HG03378 (cell line): Measurements from ENCODE around the gene LENG8.
"Not testable (repeated sequence)": the region's sequence is repeated elsewhere in the genome, so short reads cannot be mapped to it uniquely, and the experiment has no call there.

Experiments
- ATAC-seq: cut with Tn5 transposase; IDR thresholded peaks from one replicate; pipeline ENCODE4 v1.9.1; 2021; ENCODE audit warnings: mild to moderate bottlenecking, moderate library complexity; ENCODE audit not compliant: unreplicated experiment

The LENG8 gene

DNA sequence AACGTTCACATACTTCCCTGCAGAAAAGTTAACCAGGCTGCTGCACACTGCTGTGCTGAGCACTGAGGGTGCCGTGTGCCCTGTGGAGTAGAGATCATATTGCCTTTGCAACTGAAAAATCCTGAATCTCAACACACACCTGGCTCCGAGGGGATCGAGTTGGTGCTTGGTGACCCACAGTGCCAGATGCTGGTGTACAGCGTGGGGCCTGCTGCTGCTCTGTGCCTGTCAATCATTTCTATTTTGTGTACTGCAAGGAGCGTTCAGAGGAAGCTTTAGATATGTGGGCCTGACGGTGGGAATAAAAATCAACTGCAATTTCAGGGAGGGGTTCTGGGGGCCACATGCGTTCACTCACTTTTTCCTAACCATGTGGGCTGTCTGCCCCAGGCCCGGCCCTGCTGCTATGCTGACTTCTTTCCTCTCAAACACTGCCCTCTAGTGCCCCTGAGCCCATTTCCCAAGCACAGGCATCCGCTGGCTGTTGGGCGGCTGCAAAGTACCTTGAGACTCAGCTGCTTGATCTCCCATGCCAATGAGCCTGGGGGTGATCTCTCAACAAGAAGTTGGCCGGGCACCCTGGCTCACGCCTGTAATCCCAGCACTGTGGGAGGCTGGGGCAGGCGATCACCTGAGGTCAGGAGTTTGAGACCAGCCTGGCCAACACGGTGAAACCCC is 9.7 kb upstream of the LENG8 start:
- ATAC-seq = no peak

DNA sequence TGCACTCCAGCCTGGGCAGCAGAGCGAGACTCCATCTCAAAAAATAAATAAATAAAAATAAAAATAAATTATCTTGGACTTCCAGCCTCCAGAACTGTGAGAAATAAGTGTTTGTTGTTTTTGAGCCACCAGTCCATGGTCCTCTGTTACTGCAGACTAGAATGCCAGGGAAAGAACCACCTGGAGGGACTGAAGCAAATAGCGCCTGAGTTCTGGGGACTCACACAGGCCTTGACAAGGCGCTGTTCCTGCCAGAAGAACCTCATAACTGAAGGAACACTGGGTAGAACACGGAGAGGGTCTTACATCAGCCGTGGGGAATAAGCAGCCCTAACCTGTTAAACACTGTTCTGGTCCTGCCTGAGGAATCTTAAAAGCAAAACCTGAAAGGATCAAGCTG is 8.4 kb upstream of the LENG8 start:
- no peak for ATAC-seq

DNA sequence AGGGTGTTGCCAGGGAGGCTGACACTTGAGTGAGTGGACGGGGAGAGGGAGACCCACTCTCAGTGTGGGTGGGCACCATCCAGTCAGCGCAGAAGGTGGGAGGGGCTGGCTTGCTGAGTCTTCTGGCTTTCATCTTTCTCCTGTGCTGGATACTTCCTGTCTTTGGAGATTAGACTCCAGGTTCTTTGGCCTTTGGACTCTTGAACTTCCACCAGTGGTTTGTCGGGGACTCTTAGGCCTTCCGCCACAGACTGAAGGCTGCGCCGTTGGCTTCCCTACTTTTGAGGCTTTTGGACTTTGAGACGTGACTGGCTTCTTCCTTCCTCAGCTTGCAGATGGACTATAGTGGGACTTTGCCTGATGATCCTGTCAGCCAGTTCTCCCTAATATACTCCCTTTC is 4.3 kb upstream of the LENG8 start:
- no peak for ATAC-seq

DNA sequence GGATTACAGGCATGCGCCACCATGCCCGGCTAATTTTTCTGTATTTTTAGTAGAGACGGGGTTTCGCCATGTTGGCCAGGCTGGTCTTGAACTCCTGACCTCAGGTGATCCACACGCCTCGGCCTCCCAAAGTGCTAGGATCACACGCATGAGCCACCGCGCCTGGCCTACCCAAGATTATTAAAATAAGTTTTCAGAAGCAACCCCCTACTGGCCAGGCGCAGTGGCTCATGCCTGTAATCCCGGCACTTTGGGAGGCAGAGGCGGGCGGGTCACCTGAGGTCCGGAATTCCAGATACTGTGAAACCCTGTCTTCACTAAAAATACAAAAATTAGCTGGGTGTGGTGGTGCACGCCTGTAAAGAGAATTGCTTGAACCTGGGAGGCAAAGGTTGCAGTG is 2.6 kb upstream of the LENG8 start:
- ATAC-seq = not testable (repeated sequence)

DNA sequence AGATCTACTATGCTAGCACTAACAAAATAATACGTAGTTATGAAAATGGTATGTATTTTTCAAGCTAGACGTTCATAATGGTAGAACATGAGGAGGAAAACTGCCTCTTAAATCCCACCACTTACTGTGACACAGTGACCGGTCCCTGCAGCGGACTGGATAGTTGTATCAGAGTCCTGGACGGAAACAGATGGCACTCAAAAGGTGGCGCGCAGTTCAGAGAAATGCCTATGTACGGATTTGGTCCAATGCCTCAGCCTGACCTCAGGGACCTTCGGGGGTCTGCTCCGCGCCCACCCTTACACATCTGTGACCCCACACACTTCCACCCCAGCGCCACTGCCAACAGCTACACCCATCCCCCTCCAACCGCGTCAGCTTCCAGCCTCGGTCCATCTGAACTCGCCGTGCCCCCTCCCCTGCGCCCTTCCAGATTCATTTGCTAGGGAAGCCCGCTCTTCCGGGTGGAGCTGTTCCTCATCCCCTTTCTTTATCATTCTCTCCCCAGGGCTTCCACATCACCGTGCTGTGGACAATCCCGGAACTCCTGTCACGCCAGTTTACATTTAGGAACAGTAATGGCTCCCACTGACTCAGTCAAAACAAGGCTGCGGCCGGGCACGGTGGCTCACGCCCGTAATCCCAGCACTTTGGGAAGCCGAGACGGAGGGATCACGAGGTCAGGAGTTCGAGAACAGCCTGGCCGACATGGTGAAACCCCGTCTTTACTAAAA is 792 bp upstream of the LENG8 start:
- peak; percentile 16 for ATAC-seq

DNA sequence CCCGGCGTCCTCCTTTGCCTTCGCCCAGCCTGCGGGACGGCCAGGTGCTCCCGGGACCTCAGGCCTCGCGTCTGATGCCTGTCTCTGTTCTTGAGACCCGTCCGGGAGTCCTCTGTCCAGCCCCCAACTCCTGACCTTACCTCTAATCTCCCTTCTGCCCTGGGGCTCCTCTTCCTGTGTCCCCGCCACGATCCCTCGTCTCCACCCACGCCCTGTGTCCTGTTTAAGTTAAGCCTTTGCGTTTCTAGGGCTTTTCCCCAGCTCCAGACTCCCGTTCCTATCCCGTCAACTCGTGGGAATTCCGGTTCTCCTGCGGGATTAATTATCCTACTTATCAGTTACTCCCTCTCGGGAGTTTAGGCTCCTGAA is 686 bp downstream of the LENG8 start:
- ATAC-seq = no peak

DNA sequence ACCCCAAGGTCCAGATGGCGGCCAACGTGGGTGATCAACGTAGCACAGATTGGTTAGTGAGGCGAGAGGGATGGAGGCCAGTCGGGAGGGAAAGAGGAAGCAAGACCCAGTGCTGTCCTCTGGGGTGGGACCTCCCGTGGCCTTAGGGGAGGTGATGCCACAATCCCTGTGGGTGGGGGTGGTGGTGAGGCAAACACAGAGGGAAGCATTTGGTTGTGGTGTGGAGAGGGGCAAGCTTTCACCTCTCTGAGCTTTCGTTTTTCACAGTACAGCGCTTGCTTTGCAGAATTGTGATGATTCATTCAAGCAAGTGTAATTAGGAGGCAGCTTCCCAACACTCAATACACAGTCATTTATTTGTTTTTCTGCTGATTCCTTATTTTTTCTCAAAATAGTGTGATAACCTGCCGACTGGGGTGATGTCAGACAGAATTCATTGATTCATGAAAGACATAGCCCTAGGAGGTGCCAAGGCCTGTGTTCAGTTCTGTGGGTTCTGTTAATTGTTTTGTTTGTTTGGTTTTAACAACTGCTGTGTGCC is 2.4 kb downstream of the LENG8 start:
- no peak for ATAC-seq

DNA sequence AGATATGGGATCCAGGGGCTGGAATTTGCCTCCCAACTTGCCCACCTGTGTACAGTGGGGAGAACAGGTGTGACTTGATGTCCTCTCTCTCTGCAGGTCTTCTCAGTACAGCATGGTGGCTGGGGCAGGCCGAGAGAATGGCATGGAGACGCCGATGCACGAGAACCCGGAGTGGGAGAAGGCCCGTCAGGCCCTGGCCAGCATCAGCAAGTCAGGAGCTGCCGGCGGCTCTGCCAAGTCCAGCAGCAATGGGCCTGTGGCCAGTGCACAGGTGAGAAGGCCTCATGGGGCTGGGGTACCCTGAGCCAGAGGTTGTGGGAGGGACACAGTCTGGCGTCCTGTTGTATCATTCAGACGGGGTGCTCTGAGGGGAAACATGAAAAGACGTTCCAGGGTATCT is 3.0 kb downstream of the LENG8 start:
- ATAC-seq = no peak

DNA sequence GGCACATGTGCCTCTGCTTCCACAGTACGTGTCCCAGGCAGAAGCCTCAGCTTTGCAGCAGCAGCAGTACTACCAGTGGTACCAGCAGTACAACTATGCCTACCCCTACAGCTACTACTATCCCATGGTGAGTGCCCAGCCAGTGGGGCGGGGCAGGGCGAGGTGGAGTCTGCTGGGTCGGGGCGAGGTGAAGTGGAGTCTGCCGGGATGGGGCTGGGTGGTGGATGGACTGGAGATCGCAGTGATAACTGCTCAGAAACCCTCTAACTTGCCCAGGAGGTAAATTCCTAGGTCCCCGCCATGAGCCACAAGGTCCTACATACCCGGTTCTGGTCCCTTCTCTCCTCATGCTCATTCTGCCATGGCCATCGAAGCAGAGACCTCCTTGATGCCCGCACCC is 3.6 kb downstream of the LENG8 start:
- no peak for ATAC-seq

DNA sequence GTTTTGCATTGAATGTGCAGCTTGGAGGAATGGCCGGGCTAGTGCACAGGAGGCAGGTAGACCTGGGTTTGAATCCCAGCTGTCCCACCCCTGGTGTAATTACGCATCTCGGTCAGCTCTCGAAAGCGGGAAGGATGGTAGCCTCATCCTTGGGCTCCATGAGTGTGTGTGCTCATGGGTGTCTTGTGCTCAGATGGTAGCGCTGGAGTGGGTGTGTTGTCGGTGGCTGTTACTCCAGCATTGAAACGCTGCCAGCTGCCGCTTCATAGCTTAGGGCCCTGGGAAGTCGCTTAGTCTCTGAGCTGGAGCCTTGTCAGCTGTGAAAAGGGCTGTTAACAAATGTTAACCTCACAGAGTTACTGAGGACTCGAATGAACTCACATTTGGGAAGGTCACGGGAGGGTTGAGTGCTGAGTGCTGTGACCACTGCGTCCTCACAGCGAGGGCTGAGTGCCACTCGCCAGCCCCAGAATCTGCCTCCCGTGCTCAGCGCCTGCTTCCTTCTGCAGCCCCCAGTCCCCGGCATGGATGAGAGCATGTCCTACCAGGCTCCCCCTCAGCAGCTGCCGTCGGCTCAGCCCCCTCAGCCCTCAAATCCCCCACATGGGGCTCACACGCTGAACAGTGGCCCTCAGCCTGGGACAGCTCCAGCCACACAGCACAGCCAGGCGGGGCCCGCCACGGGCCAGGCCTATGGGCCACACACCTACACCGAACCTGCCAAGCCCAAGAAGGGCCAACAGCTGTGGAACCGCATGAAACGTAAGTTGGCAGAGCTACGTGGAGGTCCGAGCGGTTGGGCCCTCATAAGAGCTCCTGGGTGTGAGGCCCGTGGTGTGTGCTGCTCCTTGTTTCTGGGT is 5.2 kb downstream of the LENG8 start:
- ATAC-seq = no peak

DNA sequence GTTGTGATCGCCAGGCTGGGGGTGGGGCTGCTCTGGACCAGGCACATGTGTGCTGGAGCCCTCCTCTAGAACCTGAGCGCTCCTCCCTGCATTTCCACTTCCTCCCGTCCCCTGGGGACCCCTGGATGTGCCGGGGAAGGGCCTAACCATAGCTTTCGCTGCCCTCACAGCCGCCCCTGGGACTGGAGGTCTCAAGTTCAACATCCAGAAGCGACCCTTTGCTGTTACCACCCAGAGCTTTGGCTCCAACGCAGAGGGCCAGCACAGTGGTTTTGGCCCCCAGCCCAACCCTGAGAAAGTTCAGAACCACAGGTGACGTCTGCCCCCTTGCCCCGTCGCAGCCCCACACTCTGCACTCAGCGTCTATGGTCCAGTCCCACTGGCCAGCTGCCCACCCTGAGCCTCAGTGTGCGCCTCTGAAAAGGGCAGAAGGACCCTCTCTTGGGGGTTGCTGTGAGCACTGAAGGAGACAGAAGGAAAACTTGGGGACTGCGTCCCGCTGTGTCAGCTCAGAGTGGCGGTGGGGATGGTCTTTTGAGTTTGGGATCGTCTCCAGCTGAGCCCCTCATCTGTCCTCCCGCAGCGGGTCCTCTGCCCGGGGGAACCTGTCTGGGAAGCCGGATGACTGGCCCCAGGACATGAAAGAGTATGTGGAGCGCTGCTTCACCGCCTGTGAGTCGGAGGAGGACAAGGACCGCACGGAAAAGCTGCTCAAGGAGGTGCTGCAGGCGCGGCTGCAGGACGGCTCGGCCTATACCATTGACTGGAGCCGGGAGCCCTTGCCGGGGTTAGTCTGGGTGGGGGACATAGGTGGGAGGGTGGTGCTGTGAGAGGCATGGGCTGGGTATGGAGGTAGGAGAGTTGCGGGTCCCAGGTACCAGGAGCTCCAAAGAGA is 6.0 kb downstream of the LENG8 start:
- ATAC-seq = no peak

DNA sequence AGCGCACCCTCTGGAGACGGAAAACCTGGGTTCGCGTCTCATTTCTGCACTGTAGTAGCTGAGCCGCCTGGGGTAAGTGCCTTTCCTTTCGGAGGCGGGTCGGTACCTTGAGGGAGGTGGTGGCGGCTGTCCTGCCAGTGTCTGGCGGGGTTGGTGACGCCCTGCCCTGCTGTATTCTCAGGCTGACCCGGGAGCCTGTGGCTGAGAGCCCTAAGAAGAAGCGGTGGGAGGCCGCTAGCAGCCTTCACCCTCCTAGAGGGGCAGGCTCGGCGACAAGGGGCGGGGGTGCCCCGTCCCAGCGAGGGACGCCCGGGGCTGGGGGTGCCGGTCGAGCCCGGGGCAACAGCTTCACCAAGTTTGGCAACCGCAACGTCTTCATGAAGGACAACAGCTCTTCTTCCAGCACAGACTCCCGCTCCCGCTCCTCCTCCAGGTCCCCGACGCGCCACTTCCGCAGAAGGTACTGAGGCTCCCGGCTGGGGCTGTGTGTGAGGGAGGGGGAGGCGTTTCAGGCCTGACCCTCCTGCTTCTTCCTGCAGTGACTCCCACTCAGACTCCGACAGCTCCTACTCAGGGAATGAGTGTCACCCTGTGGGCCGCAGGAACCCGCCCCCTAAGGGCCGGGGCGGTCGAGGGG is 6.9 kb downstream of the LENG8 start:
- no peak for ATAC-seq

DNA sequence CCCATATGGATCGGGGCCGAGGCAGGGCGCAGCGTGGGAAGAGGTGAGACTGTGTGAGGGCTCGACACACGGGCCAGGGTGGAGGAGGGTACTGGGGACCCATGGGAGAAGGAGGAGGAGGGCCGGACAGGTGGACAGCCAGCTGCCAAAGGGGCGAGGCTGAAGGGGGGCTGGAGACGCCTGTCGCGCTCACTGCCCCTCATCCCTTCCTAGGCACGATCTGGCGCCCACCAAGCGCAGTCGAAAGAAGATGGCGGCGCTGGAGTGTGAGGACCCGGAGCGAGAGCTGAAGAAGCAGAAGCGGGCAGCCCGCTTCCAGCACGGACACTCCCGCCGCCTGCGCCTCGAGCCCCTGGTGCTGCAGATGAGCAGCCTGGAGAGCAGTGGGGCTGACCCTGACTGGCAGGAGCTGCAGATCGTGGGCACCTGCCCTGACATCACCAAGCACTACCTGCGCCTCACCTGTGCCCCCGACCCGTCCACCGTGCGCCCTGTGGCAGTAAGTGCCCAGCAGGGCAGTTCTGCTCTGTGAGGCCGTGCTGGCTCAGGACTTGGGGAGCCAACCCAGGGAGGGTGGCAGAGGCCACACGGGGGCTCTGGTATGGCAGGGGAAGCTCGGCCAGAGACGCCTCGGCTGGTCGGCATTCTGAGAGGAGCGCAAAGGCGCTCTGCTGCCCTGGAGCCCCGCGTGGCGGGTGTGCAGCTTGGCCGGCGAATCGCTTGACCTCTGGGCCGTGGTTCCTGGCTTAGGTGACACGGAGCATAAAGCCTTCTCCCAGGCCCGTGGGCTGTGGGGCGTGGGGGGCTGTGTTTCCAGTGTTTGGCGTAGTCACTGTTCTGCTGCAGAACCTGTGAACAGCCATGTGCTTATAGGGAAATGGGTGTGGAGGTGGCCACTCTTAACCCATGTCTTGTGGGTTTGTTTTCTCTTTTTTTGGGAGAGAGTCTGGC is 7.7 kb downstream of the LENG8 start:
- ATAC-seq = no peak

DNA sequence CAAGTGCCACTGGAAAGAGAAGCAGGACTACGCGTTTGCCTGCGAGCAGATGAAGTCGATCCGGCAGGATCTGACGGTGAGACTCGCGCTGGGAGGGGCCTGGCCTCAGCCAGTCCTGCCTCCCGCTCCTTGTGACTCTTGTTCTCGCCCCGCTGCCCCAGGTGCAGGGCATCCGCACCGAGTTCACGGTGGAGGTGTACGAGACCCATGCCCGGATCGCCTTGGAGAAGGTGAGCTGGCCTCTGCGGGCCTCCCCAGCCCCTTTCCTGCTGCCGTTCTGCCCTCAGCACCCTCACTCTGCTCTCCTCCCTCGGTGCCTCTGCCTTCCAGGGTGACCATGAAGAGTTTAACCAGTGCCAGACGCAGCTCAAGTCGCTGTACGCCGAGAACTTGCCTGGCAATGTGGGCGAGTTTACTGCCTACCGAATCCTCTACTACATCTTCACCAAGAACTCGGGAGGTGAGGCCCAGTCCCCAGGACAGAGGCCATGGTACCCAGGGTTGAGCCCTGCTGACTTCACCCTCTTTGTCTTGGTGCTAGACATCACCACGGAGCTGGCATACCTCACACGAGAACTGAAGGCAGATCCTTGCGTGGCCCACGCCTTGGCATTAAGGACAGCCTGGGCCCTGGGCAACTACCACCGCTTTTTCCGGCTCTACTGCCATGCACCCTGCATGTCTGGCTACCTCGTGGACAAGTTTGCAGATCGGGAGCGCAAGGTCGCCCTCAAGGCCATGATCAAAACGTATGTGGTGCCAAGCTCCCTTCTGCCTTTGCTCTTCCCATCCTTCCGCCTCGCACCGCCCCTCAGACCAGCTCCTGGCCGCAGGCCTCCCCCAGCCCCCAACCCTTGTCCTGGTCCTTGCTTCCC is 9.0 kb downstream of the LENG8 start:
- no peak for ATAC-seq

DNA sequence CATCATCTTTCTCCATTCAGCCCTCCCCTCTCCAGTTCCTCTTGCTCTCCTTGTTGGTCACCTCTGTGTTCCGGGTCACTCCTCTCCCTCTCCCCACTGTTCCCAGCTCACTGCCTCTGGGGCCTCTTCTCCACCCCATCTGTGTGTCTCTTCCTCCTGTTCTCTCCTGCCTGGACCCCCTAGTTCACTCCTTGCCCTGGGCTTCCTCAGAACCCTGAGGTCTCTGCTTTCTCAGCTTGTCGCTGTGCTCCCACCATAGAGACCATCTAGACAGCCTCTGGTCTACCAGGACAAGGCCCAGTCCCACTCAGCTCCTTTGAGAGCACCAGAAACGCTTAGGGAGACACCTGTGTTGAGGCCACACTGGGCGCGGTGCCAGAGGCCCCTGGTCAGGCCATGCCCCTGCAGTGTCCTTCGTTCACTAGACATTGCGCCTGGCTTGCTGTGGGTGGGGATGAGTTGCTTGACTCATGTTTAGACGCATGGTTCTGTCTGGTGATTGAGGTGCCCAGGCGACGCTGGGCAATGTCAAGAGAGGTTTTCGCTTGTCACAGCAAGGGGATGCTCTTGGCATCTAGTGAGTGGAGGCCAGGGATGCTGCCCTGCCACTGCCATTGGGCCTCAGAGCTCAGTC is 9.8 kb downstream of the LENG8 start:
- no peak for ATAC-seq

DNA sequence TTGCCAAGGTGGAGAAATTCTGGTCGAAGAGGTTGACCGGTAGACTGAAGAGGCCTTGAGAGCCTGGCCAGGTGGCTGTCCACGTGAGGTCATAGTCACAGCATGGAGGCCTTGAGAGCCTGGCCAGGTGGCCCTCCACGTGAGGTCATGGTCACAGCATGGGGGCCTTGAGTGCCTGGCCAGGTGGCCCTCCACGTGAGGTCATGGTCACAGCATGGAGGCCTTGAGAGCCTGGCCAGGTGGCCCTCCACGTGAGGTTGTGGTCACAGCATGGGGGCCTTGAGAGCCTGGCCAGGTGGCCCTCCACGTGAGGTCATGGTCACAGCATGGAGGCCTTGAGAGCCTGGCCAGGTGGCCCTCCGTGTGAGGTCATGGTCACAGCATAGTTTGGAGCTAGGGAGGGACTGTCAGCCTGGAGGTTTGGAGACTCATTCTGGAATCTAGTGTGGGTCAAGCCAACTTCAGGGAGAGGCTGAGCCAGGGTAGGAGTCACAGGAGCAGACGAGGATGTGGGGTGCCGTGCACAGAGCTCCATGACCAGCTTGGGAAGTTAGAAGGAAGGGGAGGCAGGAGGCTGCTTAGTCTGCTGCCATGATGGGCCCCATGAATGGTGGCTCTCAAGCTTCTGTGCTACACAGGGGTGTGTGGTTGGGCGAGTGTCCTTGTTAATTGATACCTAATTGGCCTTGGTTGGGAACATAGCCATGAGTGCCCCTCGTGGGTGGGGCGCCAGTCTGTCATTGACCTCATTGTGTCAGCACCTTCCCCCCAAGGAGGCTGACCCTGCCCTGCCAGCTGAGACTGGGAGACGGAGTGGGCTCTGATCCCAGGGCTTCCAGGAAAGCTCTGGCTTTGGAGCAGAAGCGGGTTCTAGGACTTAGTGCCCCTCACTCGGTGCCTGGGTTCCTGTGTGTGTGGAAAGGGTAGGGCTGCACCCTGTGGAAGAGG is 10.6 kb downstream of the LENG8 start:
- no peak for ATAC-seq
